Heart left ventricle (tissue), 16 donors: ENCODE measurements around the gene ZNF397. TPM values are rescaled to one million over a fixed set of nuclear protein-coding genes. Genes with fewer than 3 reads are reported as not detected.

ENCODE experiments used
- ATAC-seq, 4 donors: fragments of 200-7000 bp; cut with Tn5 transposase; one replicate each; pipeline ENCODE4 v1.9.1; 2020 to 2022; ENCODE audit warnings: moderate library complexity in 4 of 4, mild to moderate bottlenecking in 3 of 4, moderate number of reproducible peaks in 1 of 4
- DNase-seq, 5 donors: peaks; one replicate each; pipeline ENCODE4 v3.0.0-alpha.2; 2020
- H3K27ac ChIP-seq, 12 donors: fragments of 200-600 bp; sonication (generic) in 4 of 12; one replicate each; pipeline versions ENCODE4 v1.5.0 to v1.8.0; 2016 to 2022; ENCODE audit warnings: mild to moderate bottlenecking in 2 of 12
- H3K27me3 ChIP-seq, 9 donors: fragments of 200-600 bp; sonication (generic) in 2 of 9; one replicate each; pipeline versions ENCODE4 v1.5.1 to v1.8.0; 2016 to 2022; ENCODE audit warnings: mild to moderate bottlenecking in 3 of 9
- H3K36me3 ChIP-seq, 9 donors: fragments of 200-600 bp; sonication (generic) in 2 of 9; one replicate each; pipeline versions ENCODE4 v1.5.0 to v1.8.0; 2018 to 2022; ENCODE audit warnings: mild to moderate bottlenecking in 2 of 9
- H3K4me1 ChIP-seq, 12 donors: fragments of 200-600 bp; sonication (generic) in 4 of 12; one replicate each; pipeline versions ENCODE4 v1.5.0 to v1.8.0; 2016 to 2022; ENCODE audit warnings: mild to moderate bottlenecking in 3 of 12
- H3K4me3 ChIP-seq, 12 donors: fragments of 200-600 bp; sonication (generic) in 4 of 12; one replicate each; pipeline versions ENCODE4 v1.5.0 to v1.8.0; 2017 to 2022; ENCODE audit warnings: mild to moderate bottlenecking in 9 of 12, moderate library complexity in 4 of 12
- H3K9me3 ChIP-seq, 12 donors: fragments of 200-600 bp; sonication (generic) in 4 of 12; one replicate each; pipeline versions ENCODE4 v1.5.0 to v1.8.0; 2016 to 2022; ENCODE audit warnings: mild to moderate bottlenecking in 1 of 12
- CTCF ChIP-seq, 12 donors: fragments of 200-600 bp; sonication (generic) in 4 of 12; IDR thresholded peaks; one replicate each; pipeline versions ENCODE4 v1.5.0 to v1.8.0; 2018 to 2022; ENCODE audit warnings: antibody characterized with exemption in 12 of 12, mild to moderate bottlenecking in 5 of 12
- POLR2A ChIP-seq, 2 donors: fragments of 450-650 bp; IDR thresholded peaks; one replicate each; pipeline ENCODE4 v1.6.1; 2017; ENCODE audit warnings: antibody characterized with exemption in 2 of 2, mild to moderate bottlenecking in 2 of 2, moderate library complexity in 2 of 2
- WGBS, 4 donors: extraction: QIAGEN DNeasy Blood & Tissue Kit in 2 of 4; methylation state at CpG; one replicate each; pipeline versions ENCODE4 v1.1.5 to v1.1.7; 2013 to 2018; 5-methylcytosine and 5-hydroxymethylcytosine counted together
- intact Hi-C, 10 donors: fragments of 100-400 bp; cut with DNase I; formaldehyde crosslinking; loops; one replicate each; pipeline versions ENCODE4 v1.11.1 to v1.14.2; 2022
- polyA plus RNA-seq, 2 donors: library from polyadenylated mRNA; stranded (reverse); fragments of 200-250 nt; gene quantifications; one replicate each; pipeline ENCODE4 v1.2.3, GENCODE V29; 2013
- total RNA-seq, 9 donors: library from RNA; depleted of rRNA in 2 of 9; stranded (reverse); fragments of >200 nt in 2 of 9; fragmentation: NEBNext Ultra II Directional in 3 of 9; extraction: Animal tissue kit (Norgen Biotek cat#: 25700) in 3 of 9; gene quantifications; one replicate each; pipeline versions ENCODE4 v1.1.0 to v1.2.4, GENCODE V29; 2016 to 2023
- donor health status: ischemic (EF 13 %, LVEDD 7.1; RV severe dilation, severe dysfunction).
- donor health status: healthy with polysubstance abuse.
- donor health status: DM: no; HTN: yes; CAD: no.
- donor health status: DM: no; HTN: no; CAD: no.
- donor health status: ischemic (EF 25% LVEDD 6.9; RV normal size, moderate dysfunction).
- donor health status: ischemic (EF 25% LVEDD 5.7; RV mildly dilated, moderate dysfunction).
- donor health status: healthy.
- donor health status: DM: yes; HTN: yes; CAD: no.
- donor health status: ischemic (EF 35%, LVEDD 5.7; RV mildly dilated, moderate dysfunction).
- donor health status: nonischemic (EF 11% LVEDD 7.7; RV severe dilation, severe dysfunction).
- donor health status: DM: yes; HTN: yes; CAD: no.
- donor health status: PGD.
- donor health status: ischemic (EF 29% LVEDD 5.4; RV normal size, mild dysfunction).
- donor health status: nonischemic (EF 23%, LVEDD 6.1; RV moderate dilation, normal function).

The ZNF397 gene
- total and polyA plus RNA-seq, 11 donors: 7.8 to 20.0 (median 13.8) TPM

- no peak for TF ChIP-seq POLR2A (IDR thresholded peaks at IDR 0.05)
- no peak for TF ChIP-seq CTCF (IDR thresholded peaks at IDR 0.05)
- peaks cover 0 to 26% (median 0%) of the 10 kb centered on the region in 12 donors for H3K9me3 ChIP-seq
- H3K27me3 ChIP-seq: no peaks in the 10 kb centered on the region
- peaks cover 0 to 76% (median 69%) of the 10 kb centered on the region in 9 donors for H3K36me3 ChIP-seq
- intact Hi-C loops: loop anchor here in 6 of 10 donors (2.0 to 10.0 kb wide), 7 partner anchors 18 to 103 kb away; partner anchors contain the start of genes ZSCAN30 (in 2 of the 6) and ZNF24 (in 1 of the 6)
- H3K27ac ChIP-seq: no peak overlapping the region
- ATAC-seq: no peak
- DNase-seq: no peak
- H3K4me3 ChIP-seq: no peak overlapping the region
- 94 to 96% (median 96%) methylated on average over 4 of the region's 4 CpGs for WGBS, 4 donors
- H3K4me1 ChIP-seq: peaks cover 0 to 17% (median 12%) of the 10 kb centered on the region in 12 donors
Measured at GRCh38 chr18:35244671-35245070, 3.8 kb downstream of the ZNF397 start.

- DNase-seq: no peak
- no peaks in the 10 kb centered on the region for H3K27me3 ChIP-seq
- H3K27ac ChIP-seq: no peak overlapping the region
- peaks cover 0 to 17% (median 11%) of the 10 kb centered on the region in 12 donors for H3K4me1 ChIP-seq
- TF ChIP-seq CTCF (IDR thresholded peaks at IDR 0.05): no peak
- TF ChIP-seq POLR2A (IDR thresholded peaks at IDR 0.05): no peak
- no peak for ATAC-seq
- no peak overlapping the region for H3K4me3 ChIP-seq
- peaks cover 0 to 87% (median 69%) of the 10 kb centered on the region in 9 donors for H3K36me3 ChIP-seq
- WGBS, 4 donors: 94 to 96% (median 95%) methylated on average over 4 of the region's 4 CpGs
- intact Hi-C loops: loop anchor here in 3 of 10 donors (2.0 to 10.0 kb wide), 3 partner anchors 17 to 59 kb away; partner anchors contain the start of gene ZSCAN30 (in 1 of the 3)
- peaks cover 0 to 26% (median 0%) of the 10 kb centered on the region in 12 donors for H3K9me3 ChIP-seq
Measured at GRCh38 chr18:35245719-35246317, 5.0 kb downstream of the ZNF397 start.

GRCh38 chr18:35246831-35247230, 6.0 kb downstream of the ZNF397 start:
- no peaks in the 10 kb centered on the region for H3K27me3 ChIP-seq
- H3K36me3 ChIP-seq: peaks cover 0 to 97% (median 75%) of the 10 kb centered on the region in 9 donors
- intact Hi-C loops: loop anchor here in 2 of 10 donors (10.0 kb wide), 2 partner anchors 48 to 58 kb away; partner anchors contain the start of gene ZSCAN30 (in 1 of the 2)
- TF ChIP-seq CTCF (IDR thresholded peaks at IDR 0.05): no peak
- no peak for TF ChIP-seq POLR2A (IDR thresholded peaks at IDR 0.05)
- DNase-seq (no peak), ATAC-seq (no peak)
- peaks cover 0 to 14% (median 8%) of the 10 kb centered on the region in 12 donors for H3K4me1 ChIP-seq
- peak overlapping the region in 1 of 12 donors; percentile 23 for H3K27ac ChIP-seq
- H3K4me3 ChIP-seq: no peak overlapping the region
- H3K9me3 ChIP-seq: peaks cover 0 to 26% (median 0%) of the 10 kb centered on the region in 12 donors

GRCh38 chr18:35247412-35248249, 6.8 kb downstream of the ZNF397 start:
- no peak for DNase-seq
- intact Hi-C loops: loop anchor here in 2 of 10 donors (10.0 kb wide), 2 partner anchors 47 to 57 kb away; partner anchors contain the start of gene ZSCAN30 (in 1 of the 2)
- Histone ChIP-seq H3K9me3 (peaks cover 0 to 28% (median 0%) of the 10 kb centered on the region in 12 donors), H3K4me3 (no peak overlapping the region), H3K4me1 (peaks cover 0 to 7% (median 0%) of the 10 kb centered on the region in 12 donors), H3K27me3 (no peaks in the 10 kb centered on the region), H3K27ac (peak overlapping the region in 1 of 12 donors; percentile 23), H3K36me3 (peaks cover 0 to 100% (median 74%) of the 10 kb centered on the region in 9 donors)
- TF ChIP-seq CTCF (IDR thresholded peaks at IDR 0.05): no peak
- TF ChIP-seq POLR2A (IDR thresholded peaks at IDR 0.05): no peak
- 95 to 96% (median 95%) methylated on average over 14 of the region's 14 CpGs for WGBS, 4 donors
- no peak for ATAC-seq
